GM12878 (cell line): ENCODE measurements around the gene PHETA2. TPM values are rescaled to one million over a fixed set of nuclear protein-coding genes. Genes with fewer than 3 reads are reported as not detected.

Source experiments
- ATAC-seq: fragments of 200-7000 bp; cut with Tn5 transposase; 3 replicates; pipeline ENCODE4 v1.9.1; 2020; ENCODE audit warnings: mild to moderate bottlenecking, moderate library complexity
- BruUV-seq: library from RNA; stranded (reverse); fragments of 400-500 nt; replicated peaks from 2 replicates; lab custom pipeline; 2021; lab: Mats Ljungman, UMichigan
- CTCF ChIA-PET: fragments of 300-600 bp; sonication (Branson Sonifier 250); formaldehyde crosslinking; extraction: SDS; loops from one replicate; lab custom pipeline; 2021; ENCODE audit warnings: inconsistent platforms; lab: Yijun Ruan, JAX
- POLR2A ChIA-PET: fragments of 350-600 bp; formaldehyde crosslinking; extraction: SDS; loops from one replicate; lab custom pipeline; 2021; ENCODE audit warnings: inconsistent platforms; lab: Charles Lee
- RAD21 ChIA-PET: fragments of 300-600 bp; sonication (Branson Sonifier 250); formaldehyde crosslinking; loops from one replicate; lab custom pipeline; 2023; ENCODE audit warnings: antibody characterized with exemption; ENCODE audit not compliant: unreplicated experiment; lab: Charles Lee
- SMC1A ChIA-PET: fragments of 300-600 bp; sonication (Branson Sonifier 250); formaldehyde crosslinking; loops from one replicate; lab custom pipeline; 2023; ENCODE audit not compliant: unreplicated experiment, uncharacterized antibody; lab: Charles Lee
- DNase-seq: peaks from one replicate; pipeline ENCODE4 v3.0.0-alpha.2; 2011; ENCODE audit warnings: low read depth, low spot score
- FAIRE-seq: peaks from 3 replicates; lab custom pipeline; 2011; peaks lifted over from hg19 to GRCh38; lab: Jason Lieb, UNC
- H2AFZ ChIP-seq: 2 replicates; pipeline ENCODE4 v1.6.0; 2011; ENCODE audit warnings: low read depth, low read length, control low read depth; ENCODE audit not compliant: control insufficient read depth
- H3K27ac ChIP-seq: 2 replicates; pipeline ENCODE4 v1.5.1; 2011; ENCODE audit warnings: control low read depth; ENCODE audit not compliant: control insufficient read depth, insufficient read depth
- H3K27me3 ChIP-seq, 2 experiments: replicated peaks in 1 of 2; 2 replicates each; pipeline versions ENCODE4 v1.6.0 to v1.6.1; 2011; ENCODE audit warnings: low read length in 1 of 2; ENCODE audit not compliant: control insufficient read depth in 2 of 2, insufficient read depth in 2 of 2
- H3K36me3 ChIP-seq, 2 experiments: 2 replicates each; pipeline ENCODE4 v1.5.1; 2011; ENCODE audit warnings: low read length in 1 of 2; ENCODE audit not compliant: control insufficient read depth in 2 of 2, insufficient read depth in 2 of 2
- H3K4me1 ChIP-seq: 2 replicates; pipeline ENCODE4 v1.6.1; 2011; ENCODE audit warnings: mild to moderate bottlenecking, low read length, moderate library complexity, mixed read lengths; ENCODE audit not compliant: control insufficient read depth, insufficient read depth
- H3K4me2 ChIP-seq: 2 replicates; pipeline ENCODE4 v1.6.0; 2011; ENCODE audit warnings: control low read depth; ENCODE audit not compliant: control insufficient read depth, insufficient read depth
- H3K4me3 ChIP-seq: fragments of 200-600 bp; sonication (generic); 2 replicates; pipeline ENCODE4 v1.5.1; 2016
- H3K79me2 ChIP-seq: 2 replicates; pipeline ENCODE4 v1.6.0; 2011; ENCODE audit warnings: low read length; ENCODE audit not compliant: control insufficient read depth, insufficient read depth
- H3K9ac ChIP-seq: 2 replicates; pipeline ENCODE4 v1.8.0; 2011; ENCODE audit warnings: low read length, control low read depth, mixed read lengths; ENCODE audit not compliant: control insufficient read depth, insufficient read depth
- H3K9me3 ChIP-seq: replicated peaks from 3 replicates; pipeline ENCODE4 v1.5.1; 2011; ENCODE audit warnings: mild to moderate bottlenecking, low read length; ENCODE audit not compliant: control insufficient read depth, insufficient read depth
- H4K20me1 ChIP-seq: 2 replicates; pipeline ENCODE4 v1.6.0; 2011; ENCODE audit not compliant: control insufficient read depth, insufficient read depth
- CHD1 ChIP-seq: IDR thresholded peaks from 2 replicates; pipeline ENCODE4 v1.6.1; 2012; ENCODE audit warnings: low read depth, low read length, improper control_type of control experiment
- FOXK2 ChIP-seq: fragments of 450-650 bp; IDR thresholded peaks from 2 replicates; pipeline ENCODE4 v1.6.1; 2017; ENCODE audit warnings: mild to moderate bottlenecking, moderate library complexity
- JUNB ChIP-seq: IDR thresholded peaks from 2 replicates; pipeline ENCODE4 v1.6.1; 2016; ENCODE audit warnings: antibody characterized with exemption, mild to moderate bottlenecking
- KLF5 ChIP-seq: fragments of 450-650 bp; IDR thresholded peaks from 2 replicates; pipeline ENCODE4 v1.6.1; 2014; ENCODE audit warnings: mild to moderate bottlenecking; ENCODE audit not compliant: partially characterized antibody
- MXI1 ChIP-seq: fragments of 150-350 bp; IDR thresholded peaks from 2 replicates; pipeline ENCODE4 v1.6.1; 2011; ENCODE audit warnings: low read depth, mild to moderate bottlenecking, inconsistent platforms, low read length, improper control_type of control experiment
- MYC ChIP-seq: IDR thresholded peaks from 2 replicates; pipeline ENCODE4 v1.6.1; 2011; ENCODE audit warnings: mild to moderate bottlenecking, low read length, moderate library complexity, inconsistent platforms; ENCODE audit not compliant: insufficient read depth, insufficient replicate concordance, insufficient read length, severe bottlenecking
- NBN ChIP-seq: fragments of 450-650 bp; IDR thresholded peaks from 2 replicates; pipeline ENCODE4 v1.6.1; 2016
- NFIC ChIP-seq: IDR thresholded peaks from 2 replicates; pipeline ENCODE4 v1.6.1; 2012; ENCODE audit warnings: low read depth, mild to moderate bottlenecking, inconsistent platforms, low read length, moderate library complexity
- NFYB ChIP-seq: IDR thresholded peaks from 2 replicates; pipeline ENCODE4 v1.6.1; 2011; ENCODE audit warnings: low read depth, mild to moderate bottlenecking, low read length, improper control_type of control experiment, moderate library complexity; ENCODE audit not compliant: insufficient read depth
- POLR2AphosphoS5 ChIP-seq: IDR thresholded peaks from 2 replicates; pipeline ENCODE4 v1.6.1; 2011; ENCODE audit warnings: mild to moderate bottlenecking, low read length, inconsistent platforms
- RAD21 ChIP-seq: IDR thresholded peaks from 2 replicates; pipeline ENCODE4 v1.6.1; 2011; ENCODE audit warnings: mild to moderate bottlenecking, low read depth, low read length, moderate library complexity; ENCODE audit not compliant: insufficient read depth
- TCF12 ChIP-seq: IDR thresholded peaks from 2 replicates; pipeline ENCODE4 v1.6.1; 2011; ENCODE audit warnings: low read depth, mild to moderate bottlenecking, low read length
- YY1 ChIP-seq: IDR thresholded peaks from 2 replicates; pipeline ENCODE4 v1.6.1; 2011; ENCODE audit warnings: low read depth, mild to moderate bottlenecking, low read length
- WGBS: methylation state at CpG from one replicate; pipeline ENCODE4 v1.1.6; 2016; ENCODE audit warnings: low lambda C conversion rate; ENCODE audit not compliant: insufficient replicate concordance, insufficient coverage; ENCODE audit errors: missing lambda C conversion rate; 5-methylcytosine and 5-hydroxymethylcytosine counted together
- in situ Hi-C: fragments of 300-500 bp; cut with MboI; formaldehyde crosslinking; loops from 9 replicates; pipeline ENCODE4 v1.14.3; 2018; ENCODE audit warnings: mixed read lengths
- intact Hi-C: fragments of 100-400 bp; cut with micrococcal nuclease; formaldehyde crosslinking; loops from one replicate; pipeline ENCODE4 v1.14.2; 2022; ENCODE audit not compliant: unreplicated experiment
- polyA plus RNA-seq, 11 experiments: library from polyadenylated mRNA; depleted of rRNA in 4 of 11; unstranded in 6 of 11; stranded (reverse) in 5 of 11; fragments of >200 nt; fragmentation: Nextera tagmentation in 4 of 11; fragmentation: Illumina TruSeq in 1 of 11; extraction: Ambion mirVana in 4 of 11; extraction: Trizol in 1 of 11; gene quantifications; 1 replicate in 1 of 11; 2 replicates in 10 of 11; pipeline versions ENCODE4 v1.2.1 to v1.2.3, GENCODE V29; 2011 to 2016; ENCODE audit warnings: inconsistent platforms in 2 of 11, missing spikeins in 2 of 11, low read depth in 1 of 11
- total RNA-seq, 4 experiments: library from RNA; depleted of rRNA in 3 of 4; stranded (reverse); fragments of >200 nt in 3 of 4; fragmentation: Illumina TruSeq in 1 of 4; extraction: Trizol in 1 of 4; gene quantifications; 2 replicates each; pipeline versions ENCODE4 v1.2.1 to v1.2.3, GENCODE V29; 2013 to 2021
- TF ChIP-seq, protein P1 (sequence below): fragments of 450-650 bp; IDR thresholded peaks from 2 replicates; pipeline ENCODE4 v1.6.1; 2018; ENCODE audit warnings: mild to moderate bottlenecking, low read depth, moderate library complexity; ENCODE audit not compliant: partially characterized antibody

PHETA2 gene
- total and polyA plus RNA-seq, 10 of the 15 experiments (the other 5 are each of a cell fraction or from before 2014, with no cell fraction given): 0.03 to 3.2 (median 1.7) TPM

DNA sequence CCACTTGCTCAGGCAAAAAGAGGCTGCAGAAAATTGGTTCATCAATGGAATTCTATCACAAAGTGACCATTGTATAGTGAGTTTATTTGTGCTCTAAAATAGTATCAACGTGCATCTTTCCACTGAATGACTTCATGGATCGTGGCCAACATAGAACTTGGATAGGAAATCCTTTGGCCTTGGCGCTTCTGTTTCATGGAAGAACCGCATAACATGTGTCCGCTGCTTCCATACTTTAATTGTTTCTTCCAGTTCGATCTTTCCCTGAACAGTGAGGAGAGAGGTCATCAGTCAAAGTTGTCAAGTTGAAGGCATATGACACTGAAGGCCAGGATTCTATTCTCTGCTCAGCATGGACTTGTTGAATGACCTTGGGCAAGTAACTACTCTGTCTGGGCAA lies 12.0 kb downstream of the PHETA2 start:
- no TSS peak for BruUV-seq
- ChIA-PET SMC1A (interaction anchor here (1.6 kb wide), 1 partner anchor 32 kb away, joined by 3 read pairs; no protein-coding TSS in a partner anchor), RAD21 (no interaction called here), CTCF (no interaction called here)
- Histone ChIP-seq H2AFZ (no peak overlapping the region), H3K27me3 (no peaks in the 10 kb centered on the region), H3K4me1 (no peaks in the 10 kb centered on the region; the same call in 1 of the 2 replicates), H3K27ac (no peak overlapping the region), H4K20me1 (no peaks in the 10 kb centered on the region), H3K4me3 (no peak overlapping the region), H3K36me3 (peaks cover 7 to 9% of the 10 kb centered on the region in 2 experiments)
- DNase-seq (no peak), FAIRE-seq (no peak)
- intact Hi-C loops: no loop called here
- WGBS: 81% methylated on average over 6 of the region's 6 CpGs
- TF ChIP-seq NFYB (no peak), RAD21 (no peak), NFIC (no peak), MYC (no peak), FOXK2 (no peak), NBN (no peak), CHD1 (no peak), TCF12 (no peak), YY1 (no peak), MXI1 (no peak), KLF5 (no peak), POLR2AphosphoS5 (no peak), JUNB (no peak)
- TF ChIP-seq, protein P1, sequence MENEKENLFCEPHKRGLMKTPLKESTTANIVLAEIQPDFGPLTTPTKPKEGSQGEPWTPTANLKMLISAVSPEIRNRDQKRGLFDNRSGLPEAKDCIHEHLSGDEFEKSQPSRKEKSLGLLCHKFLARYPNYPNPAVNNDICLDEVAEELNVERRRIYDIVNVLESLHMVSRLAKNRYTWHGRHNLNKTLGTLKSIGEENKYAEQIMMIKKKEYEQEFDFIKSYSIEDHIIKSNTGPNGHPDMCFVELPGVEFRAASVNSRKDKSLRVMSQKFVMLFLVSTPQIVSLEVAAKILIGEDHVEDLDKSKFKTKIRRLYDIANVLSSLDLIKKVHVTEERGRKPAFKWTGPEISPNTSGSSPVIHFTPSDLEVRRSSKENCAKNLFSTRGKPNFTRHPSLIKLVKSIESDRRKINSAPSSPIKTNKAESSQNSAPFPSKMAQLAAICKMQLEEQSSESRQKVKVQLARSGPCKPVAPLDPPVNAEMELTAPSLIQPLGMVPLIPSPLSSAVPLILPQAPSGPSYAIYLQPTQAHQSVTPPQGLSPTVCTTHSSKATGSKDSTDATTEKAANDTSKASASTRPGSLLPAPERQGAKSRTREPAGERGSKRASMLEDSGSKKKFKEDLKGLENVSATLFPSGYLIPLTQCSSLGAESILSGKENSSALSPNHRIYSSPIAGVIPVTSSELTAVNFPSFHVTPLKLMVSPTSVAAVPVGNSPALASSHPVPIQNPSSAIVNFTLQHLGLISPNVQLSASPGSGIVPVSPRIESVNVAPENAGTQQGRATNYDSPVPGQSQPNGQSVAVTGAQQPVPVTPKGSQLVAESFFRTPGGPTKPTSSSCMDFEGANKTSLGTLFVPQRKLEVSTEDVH: no peak
- TF ChIP-seq, all 136 proteins: peak for 0
- in situ Hi-C loops: no loop called here
- no peak overlapping the region for H3K4me2 ChIP-seq
- POLR2A ChIA-PET: no interaction called here
- ATAC-seq: no peak
- no peak overlapping the region for H3K9ac ChIP-seq
- peaks cover 2% of the 10 kb centered on the region; the same call in 2 of the 3 replicates for H3K9me3 ChIP-seq
- peaks cover 28% of the 10 kb centered on the region for H3K79me2 ChIP-seq
